Liver (tissue), 9 donors: Measurements from ENCODE around the gene MAPRE3. TPM values are rescaled to one million over a fixed set of nuclear protein-coding genes. Genes with fewer than 3 reads are reported as not detected.

Experiments used
- DNase-seq: peaks from one replicate; pipeline ENCODE4 v3.0.0-alpha.2; 2017; ENCODE audit warnings: low spot score
- H3K27ac ChIP-seq, 2 donors: one replicate each; pipeline ENCODE4 v1.7.0; 2013; ENCODE audit warnings: inconsistent platforms in 2 of 2, low read length in 2 of 2, control low read depth in 1 of 2, low read depth in 1 of 2, mild to moderate bottlenecking in 1 of 2
- H3K27me3 ChIP-seq, 4 donors: one replicate each; pipeline versions ENCODE4 v1.6.1 to v1.7.0; 2013; ENCODE audit warnings: low read length in 3 of 4, inconsistent platforms in 1 of 4, mild to moderate bottlenecking in 1 of 4, moderate library complexity in 1 of 4; ENCODE audit not compliant: control insufficient read depth in 4 of 4, insufficient read depth in 4 of 4
- H3K36me3 ChIP-seq, 4 donors: one replicate each; pipeline versions ENCODE4 v1.6.1 to v1.7.0; 2013; ENCODE audit warnings: low read length in 3 of 4, mild to moderate bottlenecking in 3 of 4, low read depth in 1 of 4, moderate library complexity in 1 of 4; ENCODE audit not compliant: control insufficient read depth in 4 of 4, insufficient read depth in 3 of 4
- H3K4me1 ChIP-seq, 4 donors: one replicate each; pipeline versions ENCODE4 v1.6.1 to v1.7.0; 2013; ENCODE audit warnings: low read length in 3 of 4, mild to moderate bottlenecking in 3 of 4, moderate library complexity in 1 of 4; ENCODE audit not compliant: control insufficient read depth in 4 of 4, insufficient read depth in 4 of 4
- H3K4me3 ChIP-seq, 3 donors: one replicate each; pipeline versions ENCODE4 v1.6.1 to v1.7.0; 2013; ENCODE audit warnings: low read length in 3 of 3, control low read depth in 1 of 3, low read depth in 1 of 3, mild to moderate bottlenecking in 1 of 3
- H3K9ac ChIP-seq, 2 donors: one replicate each; pipeline ENCODE4 v1.7.0; 2013; ENCODE audit warnings: low read length in 2 of 2, mild to moderate bottlenecking in 2 of 2, moderate library complexity in 2 of 2, control low read depth in 1 of 2, low read depth in 1 of 2
- H3K9me3 ChIP-seq, 4 donors: one replicate each; pipeline versions ENCODE4 v1.6.1 to v1.7.0; 2013; ENCODE audit warnings: low read length in 3 of 4; ENCODE audit not compliant: control insufficient read depth in 4 of 4
- ATF3 ChIP-seq: IDR thresholded peaks from 2 replicates; pipeline ENCODE4 v1.6.1; 2016; ENCODE audit warnings: antibody characterized with exemption
- CTCF ChIP-seq: fragments of 150-350 bp; IDR thresholded peaks from 2 replicates; pipeline ENCODE4 v1.5.1; 2017; ENCODE audit warnings: improper control_type of control experiment, low read depth, low read length; ENCODE audit not compliant: missing input control
- EGR1 ChIP-seq, 2 donors: IDR thresholded peaks; 2 replicates each; pipeline ENCODE4 v1.6.1; 2016 to 2018; ENCODE audit warnings: antibody characterized with exemption in 2 of 2, low read depth in 2 of 2
- FOXA1 ChIP-seq: IDR thresholded peaks from 2 replicates; pipeline ENCODE4 v1.6.1; 2016; ENCODE audit warnings: antibody characterized with exemption
- FOXA2 ChIP-seq: IDR thresholded peaks from 2 replicates; pipeline ENCODE4 v1.6.1; 2016; ENCODE audit warnings: antibody characterized with exemption
- GABPA ChIP-seq, 2 donors: IDR thresholded peaks in 1 of 2; conservative IDR thresholded peaks in 1 of 2; 2 replicates each; pipeline ENCODE4 v1.6.1; 2016; ENCODE audit warnings: antibody characterized with exemption in 2 of 2, mild to moderate bottlenecking in 1 of 2, moderate library complexity in 1 of 2
- HNF4A ChIP-seq, 2 donors: conservative IDR thresholded peaks; 2 replicates each; pipeline ENCODE4 v1.6.1; 2016; ENCODE audit warnings: antibody characterized with exemption in 2 of 2, mild to moderate bottlenecking in 2 of 2
- HNF4G ChIP-seq: IDR thresholded peaks from 2 replicates; pipeline ENCODE4 v1.6.1; 2016; ENCODE audit warnings: antibody characterized with exemption
- JUND ChIP-seq, 2 donors: IDR thresholded peaks; 2 replicates each; pipeline ENCODE4 v1.6.1; 2016; ENCODE audit warnings: antibody characterized with exemption in 2 of 2
- NR2F2 ChIP-seq: IDR thresholded peaks from 2 replicates; pipeline ENCODE4 v1.6.1; 2016; ENCODE audit warnings: antibody characterized with exemption
- RAD21 ChIP-seq, 2 donors: IDR thresholded peaks; 2 replicates each; pipeline ENCODE4 v1.6.1; 2016; ENCODE audit warnings: antibody characterized with exemption in 2 of 2, mild to moderate bottlenecking in 2 of 2
- REST ChIP-seq: IDR thresholded peaks from 2 replicates; pipeline ENCODE4 v1.6.1; 2016; ENCODE audit warnings: antibody characterized with exemption, mild to moderate bottlenecking
- RXRA ChIP-seq, 2 donors: IDR thresholded peaks; 2 replicates each; pipeline ENCODE4 v1.6.1; 2017 to 2018; ENCODE audit warnings: antibody characterized with exemption in 2 of 2, mild to moderate bottlenecking in 1 of 2
- SP1 ChIP-seq: IDR thresholded peaks from 2 replicates; pipeline ENCODE4 v1.6.1; 2018; ENCODE audit warnings: antibody characterized with exemption, mild to moderate bottlenecking
- TAF1 ChIP-seq: conservative IDR thresholded peaks from 2 replicates; pipeline ENCODE4 v1.6.1; 2016; ENCODE audit warnings: antibody characterized with exemption, mild to moderate bottlenecking
- YY1 ChIP-seq: IDR thresholded peaks from 2 replicates; pipeline ENCODE4 v1.6.1; 2016; ENCODE audit warnings: antibody characterized with exemption, mild to moderate bottlenecking
- WGBS: extraction: QIAGEN DNeasy Blood & Tissue Kit; methylation state at CpG from one replicate; pipeline ENCODE4 v1.1.7; 2013; 5-methylcytosine and 5-hydroxymethylcytosine counted together
- polyA plus RNA-seq, 2 donors: library from polyadenylated mRNA; stranded (reverse) in 1 of 2; unstranded in 1 of 2; fragments of 200-250 nt in 1 of 2; fragments of >200 nt in 1 of 2; fragmentation: Nextera tagmentation in 1 of 2; extraction: Ambion mirVana in 1 of 2; gene quantifications; one replicate each; pipeline versions ENCODE4 v1.2.1 to v1.2.3, GENCODE V29; 2013 to 2015
- total RNA-seq, 2 donors: library from RNA; depleted of rRNA; stranded (reverse); fragments of >200 nt; gene quantifications; one replicate each; pipeline ENCODE4 v1.2.3, GENCODE V29; 2014
- TF ChIP-seq, protein P1 (sequence below): IDR thresholded peaks from 2 replicates; pipeline ENCODE4 v1.6.1; 2016; ENCODE audit warnings: antibody characterized with exemption
- TF ChIP-seq, protein P2 (sequence below): IDR thresholded peaks from 2 replicates; pipeline ENCODE4 v1.6.1; 2016; ENCODE audit warnings: antibody characterized with exemption
- donor health status: healthy.
- donor health status: healthy.
- donor health status: healthy.
- donor health status: healthy.
- donor health status: healthy.

Gene MAPRE3
- total and polyA plus RNA-seq, 4 donors: 1.0 to 15.8 (median 9.8) TPM

GRCh38 chr2:27024812-27025211 is 54.4 kb downstream of the MAPRE3 start:
- 96% methylated on average over 12 of the region's 12 CpGs for WGBS
- H3K36me3 ChIP-seq: peaks cover 9 to 43% (median 14%) of the 10 kb centered on the region in 4 donors
- H3K27me3 ChIP-seq: no peaks in the 10 kb centered on the region
- no peak overlapping the region for H3K9ac ChIP-seq
- no peaks in the 10 kb centered on the region for H3K9me3 ChIP-seq
- TF ChIP-seq REST (no peak), RXRA (IDR thresholded peaks at IDR 0.05) (no peak), ATF3 (no peak), HNF4A (conservative IDR thresholded peaks at IDR 0.05) (no peak), EGR1 (IDR thresholded peaks at IDR 0.05; ENCODE audit: low read depth in 2 of 2) (no peak), NR2F2 (no peak), TAF1 (no peak), RAD21 (IDR thresholded peaks at IDR 0.05) (no peak), SP1 (no peak), HNF4G (no peak), JUND (IDR thresholded peaks at IDR 0.05) (no peak), CTCF (no peak), YY1 (no peak), FOXA2 (no peak)
- TF ChIP-seq, protein P1, sequence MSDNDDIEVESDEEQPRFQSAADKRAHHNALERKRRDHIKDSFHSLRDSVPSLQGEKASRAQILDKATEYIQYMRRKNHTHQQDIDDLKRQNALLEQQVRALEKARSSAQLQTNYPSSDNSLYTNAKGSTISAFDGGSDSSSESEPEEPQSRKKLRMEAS: no peak
- TF ChIP-seq, protein P2, sequence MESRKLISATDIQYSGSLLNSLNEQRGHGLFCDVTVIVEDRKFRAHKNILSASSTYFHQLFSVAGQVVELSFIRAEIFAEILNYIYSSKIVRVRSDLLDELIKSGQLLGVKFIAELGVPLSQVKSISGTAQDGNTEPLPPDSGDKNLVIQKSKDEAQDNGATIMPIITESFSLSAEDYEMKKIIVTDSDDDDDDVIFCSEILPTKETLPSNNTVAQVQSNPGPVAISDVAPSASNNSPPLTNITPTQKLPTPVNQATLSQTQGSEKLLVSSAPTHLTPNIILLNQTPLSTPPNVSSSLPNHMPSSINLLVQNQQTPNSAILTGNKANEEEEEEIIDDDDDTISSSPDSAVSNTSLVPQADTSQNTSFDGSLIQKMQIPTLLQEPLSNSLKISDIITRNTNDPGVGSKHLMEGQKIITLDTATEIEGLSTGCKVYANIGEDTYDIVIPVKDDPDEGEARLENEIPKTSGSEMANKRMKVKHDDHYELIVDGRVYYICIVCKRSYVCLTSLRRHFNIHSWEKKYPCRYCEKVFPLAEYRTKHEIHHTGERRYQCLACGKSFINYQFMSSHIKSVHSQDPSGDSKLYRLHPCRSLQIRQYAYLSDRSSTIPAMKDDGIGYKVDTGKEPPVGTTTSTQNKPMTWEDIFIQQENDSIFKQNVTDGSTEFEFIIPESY: no peak
- H3K4me1 ChIP-seq: peaks cover 6 to 21% (median 20%) of the 10 kb centered on the region in 4 donors
- no peak for DNase-seq
- H3K4me3 ChIP-seq: no peak overlapping the region
- no peak overlapping the region for H3K27ac ChIP-seq

DNA sequence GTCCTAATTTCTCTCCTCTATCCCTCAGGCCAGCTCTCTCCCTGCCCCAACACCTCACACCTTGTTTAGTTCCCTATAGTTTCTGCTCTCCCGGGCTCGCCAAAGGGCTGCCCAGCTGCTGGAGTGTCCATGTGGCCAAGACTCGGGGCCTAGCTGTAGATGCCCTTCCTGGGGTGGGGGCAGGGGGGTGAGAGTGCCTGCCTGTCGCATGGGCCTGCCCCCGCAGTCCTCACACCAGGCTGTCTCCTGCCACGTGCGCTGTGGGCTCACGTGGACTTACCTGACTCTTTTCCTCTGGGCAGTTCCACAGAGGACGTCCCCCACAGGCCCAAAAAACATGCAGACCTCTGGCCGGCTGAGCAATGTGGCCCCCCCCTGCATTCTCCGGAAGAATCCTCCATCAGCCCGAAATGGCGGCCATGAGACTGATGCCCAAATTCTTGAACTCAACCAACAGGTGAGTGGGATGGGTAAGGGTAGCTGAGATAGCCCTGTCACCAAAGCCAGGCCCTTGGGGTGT is 54.9 kb downstream of the MAPRE3 start:
- no peak overlapping the region for H3K27ac ChIP-seq
- H3K9ac ChIP-seq: no peak overlapping the region
- no peak overlapping the region for H3K4me3 ChIP-seq
- peaks cover 4 to 16% (median 16%) of the 10 kb centered on the region in 4 donors for H3K4me1 ChIP-seq
- no peaks in the 10 kb centered on the region for H3K27me3 ChIP-seq
- 95% methylated on average over 13 of the region's 13 CpGs for WGBS
- H3K36me3 ChIP-seq: peaks cover 9 to 43% (median 14%) of the 10 kb centered on the region in 4 donors
- no peaks in the 10 kb centered on the region for H3K9me3 ChIP-seq
- DNase-seq: no peak
- TF ChIP-seq EGR1 (IDR thresholded peaks at IDR 0.05; ENCODE audit: low read depth in 2 of 2) (no peak), HNF4G (no peak), CTCF (no peak), YY1 (no peak), RXRA (IDR thresholded peaks at IDR 0.05) (no peak), TAF1 (no peak), SP1 (no peak), FOXA1 (no peak), RAD21 (IDR thresholded peaks at IDR 0.05) (no peak), ATF3 (no peak), GABPA (IDR thresholded peaks at IDR 0.05 in 1 of 2, conservative IDR thresholded peaks at IDR 0.05 in 1 of 2) (no peak), NR2F2 (no peak), JUND (IDR thresholded peaks at IDR 0.05) (no peak)
- TF ChIP-seq, protein P1: no peak
- TF ChIP-seq, protein P2: no peak
